ENCODE measurements around the gene NCK2.

- TF ChIP-seq ZNF629 (CRISPR knock-in tag; conservative IDR thresholded peaks at IDR 0.05) (no peak), RBM39 (IDR thresholded peaks at IDR 0.05; ENCODE audit: low read depth, low read length, poor library complexity, severe bottlenecking) (no peak), MXI1 (IDR thresholded peaks at IDR 0.05; ENCODE audit: borderline replicate concordance, low read depth, low read length) (no peak), ZNF350 (CRISPR knock-in tag; IDR thresholded peaks at IDR 0.05; ENCODE audit: borderline replicate concordance, low read depth) (no peak), HMG20A (CRISPR knock-in tag; IDR thresholded peaks at IDR 0.05; ENCODE audit: borderline replicate concordance) (no peak), ONECUT2 (CRISPR knock-in tag; IDR thresholded peaks at IDR 0.05) (no peak), CENPX (CRISPR knock-in tag; IDR thresholded peaks at IDR 0.05) (no peak), POLR2AphosphoS5 (IDR thresholded peaks at IDR 0.05; ENCODE audit: low read depth, low read length) (no peak)
Measured at GRCh38 chr2:105895990-105896764, 151.5 kb downstream of the NCK2 start.

Measured in HepG2 (cell line).